Thoracic aorta endothelial cell (primary cell): ENCODE data around the gene TXNRD2. TPM values are rescaled to one million over a fixed set of nuclear protein-coding genes. Genes with fewer than 3 reads are reported as not detected.

Experiments used
- total RNA-seq: library from RNA; depleted of rRNA; stranded (reverse); fragments of >200 nt; gene quantifications from 2 replicates; pipeline ENCODE4 v1.2.3, GENCODE V29; 2012

TXNRD2 gene
- total RNA-seq, result 44.1 and 67.6 TPM in 2 replicates

DNA sequence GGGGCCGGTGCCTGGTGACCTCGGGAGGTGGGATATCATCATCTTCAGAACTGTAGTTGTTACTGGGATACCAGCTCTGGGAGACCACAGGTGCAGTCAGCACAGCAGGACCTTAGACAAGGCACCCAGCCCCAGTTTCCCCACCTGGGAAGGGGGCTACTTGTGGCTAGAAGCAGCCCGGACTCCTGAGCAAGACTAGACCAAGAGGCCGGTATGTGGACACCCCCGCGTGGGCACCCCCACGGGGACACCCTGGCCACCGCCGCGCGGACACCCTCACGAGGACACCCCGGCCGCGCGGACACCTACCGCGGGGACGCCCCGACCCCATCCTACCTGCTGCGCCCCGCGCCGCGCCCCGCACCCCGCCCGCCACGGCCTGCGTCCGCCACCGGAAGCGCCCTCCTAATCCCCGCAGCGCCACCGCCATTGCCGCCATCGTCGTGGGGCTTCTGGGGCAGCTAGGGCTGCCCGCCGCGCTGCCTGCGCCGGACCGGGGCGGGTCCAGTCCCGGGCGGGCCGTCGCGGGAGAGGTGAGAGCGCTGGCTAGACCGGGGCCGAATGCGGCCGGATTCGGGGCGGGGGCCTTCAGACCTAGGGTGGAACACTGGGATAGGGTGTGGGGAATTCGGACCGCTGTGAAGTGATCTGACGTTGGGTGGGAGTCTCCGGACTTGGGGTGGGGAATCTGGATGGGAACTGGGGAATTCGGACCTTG lies at the start of gene TXNRD2, which contains the start of gene COMT:
Gene TXNRD2, minus strand, starts transcription at position 454 of the 718 bp plus-strand sequence. Its CDS starts 15 bp downstream, at position 439.
Gene COMT, plus strand, starts transcription at position 408 of the 718 bp plus-strand sequence. CDS start 20,755 bp downstream, outside the sequence.

DNA sequence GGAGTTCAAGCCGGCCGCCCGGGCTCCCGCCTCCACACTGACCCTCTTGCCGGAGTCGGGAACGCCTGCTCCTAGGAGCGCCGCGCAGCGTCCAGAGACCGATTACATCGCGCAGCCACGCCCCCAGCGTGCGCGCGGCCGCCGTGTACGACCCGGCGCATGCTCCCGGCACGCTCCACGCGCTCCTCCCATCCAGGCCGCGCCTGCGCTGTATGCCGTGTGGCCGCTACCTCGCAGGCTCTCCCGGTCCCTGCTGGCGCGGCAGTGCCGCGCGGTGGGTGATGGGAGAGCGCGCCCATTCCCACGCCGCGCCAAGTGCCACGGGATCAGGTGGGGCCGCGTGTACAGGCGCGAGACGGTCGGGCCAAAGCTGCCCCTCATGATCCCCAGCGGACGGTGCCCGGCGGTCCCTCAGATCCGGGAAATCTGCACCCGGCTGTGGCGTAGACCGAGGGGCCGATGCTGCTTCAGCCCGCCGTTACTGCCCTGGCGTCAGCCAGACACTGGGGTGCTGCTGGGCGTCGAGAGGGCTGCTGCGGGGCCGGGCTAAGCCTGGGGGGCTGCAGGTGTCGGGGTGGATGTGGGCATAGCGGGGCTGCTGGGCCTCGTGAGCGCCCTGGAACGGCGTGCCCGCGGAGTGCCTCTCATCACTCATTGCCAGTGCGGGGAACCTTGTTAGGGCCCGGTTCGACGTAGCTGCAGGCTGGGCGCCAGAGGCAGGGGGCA lies 86.7 kb downstream of the TXNRD2 start, which contains the start of the genes GNB1L and RTL10:
Gene GNB1L, minus strand, starts transcription at position 97 of the 726 bp plus-strand sequence. CDS start 33,519 bp downstream, outside the sequence.
Gene RTL10, minus strand, starts transcription at position 97 of the 726 bp plus-strand sequence. CDS start 2,613 bp downstream, outside the sequence.

Other genes starting within 250 kb of the TXNRD2 start
- 11.6 and 13.1 TPM in 2 replicates for gene SEPTIN5, start 227.3 kb downstream of the TXNRD2 start, total RNA-seq
- 0.43 and 1.3 TPM in 2 replicates for gene GP1BB, start 218.3 kb downstream of the TXNRD2 start, total RNA-seq
- 1.9 and 17.7 TPM in 2 replicates for gene TBX1, start 181.0 kb downstream of the TXNRD2 start, total RNA-seq
- gene GNB1L, start 86.9 kb downstream of the TXNRD2 start, total RNA-seq, result 5.5 and 8.6 TPM in 2 replicates
- gene RTL10, start 86.9 kb downstream of the TXNRD2 start, total RNA-seq, result 21.8 and 31.1 TPM in 2 replicates
- 122 and 155 TPM in 2 replicates for gene COMT, start within 50 bp of the TXNRD2 start, total RNA-seq
- gene ARVCF, start 75.0 kb upstream of the TXNRD2 start, total RNA-seq, result 40.2 and 44.3 TPM in 2 replicates
- 32.3 and 35.0 TPM in 2 replicates for gene TANGO2, start 79.3 kb upstream of the TXNRD2 start, total RNA-seq
- 36.3 and 44.8 TPM in 2 replicates for gene DGCR8, start 138.4 kb upstream of the TXNRD2 start, total RNA-seq
- 358 and 382 TPM in 2 replicates for gene RANBP1, start 174.3 kb upstream of the TXNRD2 start, total RNA-seq
- 33.4 and 38.6 TPM in 2 replicates for gene TRMT2A, start 175.4 kb upstream of the TXNRD2 start, total RNA-seq
- gene ZDHHC8, start 190.0 kb upstream of the TXNRD2 start, total RNA-seq, result 29.4 and 32.4 TPM in 2 replicates
- gene CCDC188, start 209.2 kb upstream of the TXNRD2 start, total RNA-seq, result 6.9 and 7.0 TPM in 2 replicates